Skeletal muscle satellite cell (primary cell): ENCODE results near the gene BTN2A1. TPM values are rescaled to one million over a fixed set of nuclear protein-coding genes. Genes with fewer than 3 reads are reported as not detected.
"Not testable (repeated sequence)": the region's sequence is repeated elsewhere in the genome, so short reads cannot be mapped to it uniquely, and the experiment has no call there.

Experiments
- H3K27me3 ChIP-seq: 2 replicates; pipeline ENCODE4 v1.7.0; 2013; ENCODE audit warnings: low read length; ENCODE audit not compliant: control insufficient read depth, insufficient read depth
- H3K36me3 ChIP-seq: 2 replicates; pipeline ENCODE4 v1.7.0; 2013; ENCODE audit warnings: mild to moderate bottlenecking, control low read depth, low read length; ENCODE audit not compliant: insufficient read depth
- H3K4me1 ChIP-seq: 2 replicates; pipeline ENCODE4 v1.7.0; 2013; ENCODE audit warnings: low read length; ENCODE audit not compliant: control insufficient read depth, insufficient read depth
- H3K4me2 ChIP-seq: 2 replicates; pipeline ENCODE4 v1.7.0; 2013; ENCODE audit warnings: mild to moderate bottlenecking, low read length
- H3K4me3 ChIP-seq: 2 replicates; pipeline ENCODE4 v1.7.0; 2013; ENCODE audit warnings: low read length
- H3K9ac ChIP-seq: 2 replicates; pipeline ENCODE4 v1.7.0; 2013; ENCODE audit warnings: mild to moderate bottlenecking, low read depth, low read length, moderate library complexity
- H3K9me3 ChIP-seq: replicated peaks from 2 replicates; pipeline ENCODE4 v1.7.0; 2013; ENCODE audit warnings: mild to moderate bottlenecking, control low read depth, low read length
- small RNA-seq: library from RNA; depleted of rRNA; stranded (forward); fragments of <200 nt; gene quantifications from one replicate; pipeline ENCODE3, GENCODE V24; 2012

Gene BTN2A1

GRCh38 chr6:26502626-26503025 lies 44.9 kb downstream of the BTN2A1 start:
- Histone ChIP-seq H3K9ac (no peak overlapping the region), H3K9me3 (no peaks in the 10 kb centered on the region), H3K27me3 (peaks cover 54% of the 10 kb centered on the region), H3K4me3 (no peak overlapping the region), H3K4me1 (peaks cover 6% of the 10 kb centered on the region), H3K36me3 (no peaks in the 10 kb centered on the region), H3K4me2 (no peak overlapping the region)

- H3K9me3 ChIP-seq, result no peaks in the 10 kb centered on the region
- H3K4me1 ChIP-seq, result no peaks in the 10 kb centered on the region
- no peak overlapping the region for H3K9ac ChIP-seq
- no peak overlapping the region for H3K4me2 ChIP-seq
- peaks cover 33% of the 10 kb centered on the region for H3K27me3 ChIP-seq
- no peak overlapping the region for H3K4me3 ChIP-seq
- H3K36me3 ChIP-seq, result no peaks in the 10 kb centered on the region
These were observed 49.9 kb downstream of the BTN2A1 start for GRCh38 chr6:26507658-26508057.

DNA sequence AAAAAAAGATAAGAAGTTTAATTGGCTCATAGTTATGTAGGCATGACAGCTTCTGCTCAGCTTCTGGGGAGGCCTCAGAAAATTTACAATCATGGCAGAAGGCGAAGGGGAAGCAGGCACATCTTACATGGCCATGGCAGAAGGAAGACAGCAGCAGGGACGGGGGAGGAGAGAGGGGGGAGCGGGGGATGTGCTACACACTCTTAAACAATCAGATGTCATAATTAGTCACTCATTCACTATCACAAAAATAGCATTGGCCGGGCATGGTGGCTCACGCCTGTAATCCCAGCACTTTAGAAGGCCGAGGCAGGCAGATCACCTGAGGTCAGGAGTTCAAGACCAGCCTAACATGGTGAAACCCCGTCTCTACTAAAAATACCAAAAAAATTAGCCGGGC lies 53.3 kb downstream of the BTN2A1 start:
- not testable (repeated sequence) for H3K9ac ChIP-seq, H3K36me3 ChIP-seq, H3K4me3 ChIP-seq, H3K4me2 ChIP-seq, H3K9me3 ChIP-seq, H3K4me1 ChIP-seq
- H3K27me3 ChIP-seq, result peaks cover 11% of the 10 kb centered on the region

DNA sequence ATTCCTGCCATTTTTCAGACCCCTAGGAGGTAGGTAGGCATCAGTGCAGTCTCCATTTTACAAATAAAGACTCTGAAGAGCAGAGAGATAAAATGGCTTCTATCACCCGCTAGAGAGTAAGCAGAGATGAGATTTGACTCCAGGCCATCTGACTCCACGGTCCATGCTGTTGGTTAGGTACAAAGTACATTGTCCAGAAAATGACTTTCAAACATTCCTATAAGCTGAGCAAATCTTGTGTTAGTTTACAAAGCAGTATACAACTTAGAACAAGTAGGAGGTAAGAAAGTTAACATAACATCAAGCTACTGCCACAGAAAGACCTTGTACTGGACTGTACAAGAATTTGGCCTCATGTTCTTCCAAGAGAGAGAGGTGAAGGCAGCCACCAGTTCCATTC lies 57.2 kb downstream of the BTN2A1 start:
- H3K36me3 ChIP-seq, result no peaks in the 10 kb centered on the region
- no peak overlapping the region for H3K9ac ChIP-seq
- no peaks in the 10 kb centered on the region for H3K4me1 ChIP-seq
- no peak overlapping the region for H3K4me3 ChIP-seq
- no peaks in the 10 kb centered on the region for H3K9me3 ChIP-seq
- no peak overlapping the region for H3K4me2 ChIP-seq
- H3K27me3 ChIP-seq, result no peaks in the 10 kb centered on the region

DNA sequence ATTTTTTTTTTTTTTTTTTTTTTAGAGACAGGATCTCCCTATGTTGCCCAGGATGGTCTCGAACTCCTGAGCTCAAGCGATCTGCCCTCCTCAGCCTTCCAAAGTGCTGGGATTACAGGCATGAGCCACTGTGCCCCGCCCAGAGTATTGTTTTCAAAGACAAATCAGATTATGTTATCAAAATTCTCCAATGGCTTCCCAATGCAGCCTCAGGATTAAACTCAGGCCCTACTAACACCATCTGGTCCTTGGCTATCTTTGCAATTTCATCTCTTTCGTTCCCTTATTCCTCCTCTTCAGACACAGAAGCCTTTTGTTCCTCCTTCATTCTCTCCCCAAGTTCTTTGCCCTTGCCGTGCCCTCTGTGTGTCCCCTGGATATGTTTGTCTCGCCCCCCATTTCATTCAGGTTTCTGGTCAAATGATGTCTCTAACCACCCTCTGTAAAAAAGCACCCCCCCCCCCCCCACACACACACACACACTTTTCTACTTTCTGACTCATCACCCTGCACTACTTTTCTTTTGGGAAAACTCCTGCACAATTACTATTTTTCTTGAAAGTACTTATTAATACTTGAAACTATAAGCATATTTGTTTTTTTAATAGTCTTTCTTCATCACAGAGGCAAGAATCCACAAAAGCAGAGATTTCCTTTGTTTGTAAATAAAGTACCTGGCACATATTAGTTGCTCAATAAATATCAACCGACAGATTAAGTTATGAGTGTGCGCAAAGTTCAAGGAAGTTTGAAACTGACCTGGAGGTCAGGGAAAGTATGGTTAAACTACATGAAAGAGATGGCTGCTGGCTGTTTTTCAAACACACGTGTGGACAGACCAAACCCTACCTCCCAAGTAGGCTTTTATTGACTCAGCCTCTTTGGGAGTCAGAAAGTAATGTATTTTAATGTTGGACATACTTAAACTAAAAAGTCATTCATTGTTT lies 59.0 kb downstream of the BTN2A1 start:
- no peak overlapping the region for H3K4me2 ChIP-seq
- peaks cover 6% of the 10 kb centered on the region for H3K4me1 ChIP-seq
- H3K36me3 ChIP-seq, result no peaks in the 10 kb centered on the region
- H3K4me3 ChIP-seq, result no peak overlapping the region
- H3K9ac ChIP-seq, result no peak overlapping the region
- H3K27me3 ChIP-seq, result no peaks in the 10 kb centered on the region
- no peaks in the 10 kb centered on the region for H3K9me3 ChIP-seq

Small RNAs within 50 kb of the gene (small RNA-seq; reads per million reads assigned to genes)
- not detected for gene RNU6-502P
